Astrocyte (in vitro differentiated cells and primary cell): ENCODE measurements around the gene JOSD1. TPM values are rescaled to one million over a fixed set of nuclear protein-coding genes. Genes with fewer than 3 reads are reported as not detected.
A peak's percentile ranks its signal among the peaks of the same experiment; 100 is the strongest.

Source experiments
- DNase-seq: peaks from one replicate; pipeline ENCODE4 v3.0.0-alpha.2; 2010; ENCODE audit warnings: low read depth
- FAIRE-seq: peaks from 2 replicates; lab custom pipeline; 2011; peaks lifted over from hg19 to GRCh38; lab: Jason Lieb, UNC
- H2AFZ ChIP-seq: 2 replicates; pipeline ENCODE4 v1.6.0; 2012; ENCODE audit warnings: low read depth, low read length, inconsistent platforms
- H3K27ac ChIP-seq: 2 replicates; pipeline ENCODE4 v1.5.1; 2011; ENCODE audit warnings: low read depth, low read length, inconsistent platforms
- H3K27me3 ChIP-seq: 2 replicates; pipeline ENCODE4 v1.6.0; 2011; ENCODE audit warnings: low read length, inconsistent platforms; ENCODE audit not compliant: insufficient read depth
- H3K36me3 ChIP-seq: 2 replicates; pipeline ENCODE4 v1.5.1; 2011; ENCODE audit warnings: low read length, inconsistent platforms; ENCODE audit not compliant: insufficient read depth
- H3K4me1 ChIP-seq: 2 replicates; pipeline ENCODE4 v1.5.1; 2011; ENCODE audit warnings: low read length, inconsistent platforms; ENCODE audit not compliant: insufficient read depth
- H3K4me2 ChIP-seq: 2 replicates; pipeline ENCODE4 v1.6.0; 2012; ENCODE audit warnings: low read length, inconsistent platforms
- H3K4me3 ChIP-seq: 2 replicates; pipeline ENCODE4 v1.5.1; 2011; ENCODE audit warnings: low read depth, mild to moderate bottlenecking, low read length, inconsistent platforms; ENCODE audit not compliant: insufficient read depth
- H3K79me2 ChIP-seq: 2 replicates; pipeline ENCODE4 v1.6.0; 2012; ENCODE audit warnings: mild to moderate bottlenecking, low read length, inconsistent platforms; ENCODE audit not compliant: insufficient read depth
- H3K9ac ChIP-seq: 2 replicates; pipeline ENCODE4 v1.6.0; 2012; ENCODE audit warnings: mild to moderate bottlenecking, low read length, inconsistent platforms
- H3K9me3 ChIP-seq: 2 replicates; pipeline ENCODE4 v1.5.1; 2012; ENCODE audit warnings: low read depth, mild to moderate bottlenecking, low read length, inconsistent platforms; ENCODE audit not compliant: insufficient read depth
- H4K20me1 ChIP-seq: 2 replicates; pipeline ENCODE4 v1.6.0; 2012; ENCODE audit warnings: low read length, inconsistent platforms; ENCODE audit not compliant: insufficient read depth
- H3K27ac Mint-ChIP-seq: one replicate; pipeline ENCODE4 v1.8.0; 2021; ENCODE audit warnings: mild to moderate bottlenecking, mixed read lengths; ENCODE audit not compliant: unreplicated experiment
- H3K27me3 Mint-ChIP-seq: one replicate; pipeline ENCODE4 v1.8.0; 2021; ENCODE audit warnings: low read depth, mixed read lengths; ENCODE audit not compliant: unreplicated experiment
- H3K36me3 Mint-ChIP-seq: one replicate; pipeline ENCODE4 v1.8.0; 2021; ENCODE audit warnings: low read depth, mixed read lengths; ENCODE audit not compliant: unreplicated experiment
- H3K4me1 Mint-ChIP-seq: one replicate; pipeline ENCODE4 v1.8.0; 2021; ENCODE audit warnings: low read depth, mixed read lengths; ENCODE audit not compliant: unreplicated experiment
- H3K4me3 Mint-ChIP-seq: one replicate; pipeline ENCODE4 v1.8.0; 2021; ENCODE audit warnings: mild to moderate bottlenecking, moderate library complexity, mixed read lengths; ENCODE audit not compliant: unreplicated experiment
- H3K9me3 Mint-ChIP-seq: one replicate; pipeline ENCODE4 v1.8.0; 2021; ENCODE audit warnings: mild to moderate bottlenecking, mixed read lengths; ENCODE audit not compliant: unreplicated experiment
- CTCF ChIP-seq: IDR thresholded peaks from 2 replicates; pipeline ENCODE4 v1.5.1; 2011; ENCODE audit warnings: low read depth, mild to moderate bottlenecking, inconsistent platforms, low read length, moderate library complexity; ENCODE audit not compliant: insufficient read depth
- EZH2 ChIP-seq: IDR thresholded peaks from 2 replicates; pipeline ENCODE4 v1.6.1; 2012; ENCODE audit warnings: mild to moderate bottlenecking, low read length, inconsistent platforms; ENCODE audit not compliant: insufficient read depth
- total RNA-seq: library from RNA; stranded (reverse); gene quantifications from 2 replicates; pipeline ENCODE4 v1.2.1, GENCODE V29; 2021

JOSD1 gene
- total RNA-seq, 1 donor from 2014 or later: 45.6 TPM

DNA sequence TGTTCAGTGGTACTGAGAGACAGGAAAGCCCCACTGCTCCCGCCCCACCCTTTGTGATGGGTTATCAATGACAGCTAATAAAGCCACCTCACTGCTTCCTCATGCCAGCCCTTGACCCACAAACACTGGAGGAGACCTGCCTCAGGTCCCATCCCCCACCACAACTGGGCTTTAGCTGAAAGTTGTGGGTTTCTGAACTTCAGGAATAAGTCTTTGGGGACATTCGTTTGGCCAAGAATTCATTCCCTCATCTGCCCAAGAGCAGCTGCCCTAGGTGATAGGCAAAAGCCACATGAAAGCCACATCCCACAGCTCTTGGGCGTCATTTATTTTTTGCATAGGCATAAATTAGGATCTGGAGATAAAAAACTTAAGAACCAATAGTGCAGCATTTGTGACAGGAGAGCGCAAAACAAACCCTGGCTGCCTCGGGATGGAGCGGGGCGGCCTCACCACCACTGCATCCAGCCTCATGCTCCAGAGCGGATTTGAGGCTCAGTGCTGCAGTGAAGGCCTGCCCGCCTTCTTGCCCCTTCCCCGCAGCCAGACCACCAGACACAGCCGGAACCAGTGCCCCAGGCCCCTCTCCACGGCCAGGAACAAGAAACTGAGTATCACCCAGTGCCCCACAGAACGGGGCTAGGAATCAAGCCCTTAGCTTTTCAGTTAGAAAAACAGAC lies 33.8 kb upstream of the JOSD1 start:
- Mint-ChIP-seq H3K4me3 (peak overlapping the region; percentile 50), H3K36me3 (peaks cover 20% of the 10 kb centered on the region), H3K4me1 (peaks cover 7% of the 10 kb centered on the region), H3K27me3 (no peaks in the 10 kb centered on the region), H3K9me3 (no peaks in the 10 kb centered on the region), H3K27ac (no peak overlapping the region)
- DNase-seq (no peak), FAIRE-seq (no peak)
- Histone ChIP-seq H3K27me3 (no peaks in the 10 kb centered on the region), H3K9me3 (no peaks in the 10 kb centered on the region), H3K4me1 (peaks cover 3% of the 10 kb centered on the region), H3K9ac (no peak overlapping the region), H4K20me1 (peaks cover 38% of the 10 kb centered on the region), H3K4me3 (no peak overlapping the region), H3K4me2 (no peak overlapping the region), H2AFZ (no peak overlapping the region), H3K79me2 (no peaks in the 10 kb centered on the region), H3K27ac (no peak overlapping the region), H3K36me3 (peaks cover 25% of the 10 kb centered on the region)
- TF ChIP-seq EZH2 (no peak), CTCF (no peak)

GRCh38 chr22:38733724-38734381 lies 33.1 kb upstream of the JOSD1 start:
- Histone ChIP-seq H3K4me1 (peaks cover 3% of the 10 kb centered on the region), H3K79me2 (no peaks in the 10 kb centered on the region), H4K20me1 (peaks cover 38% of the 10 kb centered on the region), H2AFZ (no peak overlapping the region), H3K36me3 (peaks cover 23% of the 10 kb centered on the region), H3K27me3 (no peaks in the 10 kb centered on the region), H3K9me3 (no peaks in the 10 kb centered on the region), H3K4me2 (no peak overlapping the region), H3K9ac (no peak overlapping the region), H3K27ac (no peak overlapping the region), H3K4me3 (no peak overlapping the region)
- no peak for TF ChIP-seq CTCF
- TF ChIP-seq EZH2: no peak
- no peak overlapping the region for H3K27ac Mint-ChIP-seq
- FAIRE-seq (no peak), DNase-seq (no peak)
- no peaks in the 10 kb centered on the region for H3K9me3 Mint-ChIP-seq
- peaks cover 7% of the 10 kb centered on the region for H3K4me1 Mint-ChIP-seq
- H3K4me3 Mint-ChIP-seq: no peak overlapping the region
- no peaks in the 10 kb centered on the region for H3K27me3 Mint-ChIP-seq
- peaks cover 20% of the 10 kb centered on the region for H3K36me3 Mint-ChIP-seq

GRCh38 chr22:38733329-38733723 lies 32.6 kb upstream of the JOSD1 start:
- Histone ChIP-seq H2AFZ (no peak overlapping the region), H3K9ac (no peak overlapping the region), H3K4me1 (peaks cover 3% of the 10 kb centered on the region), H3K79me2 (no peaks in the 10 kb centered on the region), H3K4me3 (no peak overlapping the region), H3K27me3 (no peaks in the 10 kb centered on the region), H4K20me1 (peaks cover 38% of the 10 kb centered on the region), H3K4me2 (no peak overlapping the region), H3K9me3 (no peaks in the 10 kb centered on the region), H3K27ac (no peak overlapping the region), H3K36me3 (peaks cover 19% of the 10 kb centered on the region)
- H3K4me1 Mint-ChIP-seq: peaks cover 7% of the 10 kb centered on the region
- H3K27ac Mint-ChIP-seq: peak overlapping the region; percentile 18
- no peak for FAIRE-seq
- H3K4me3 Mint-ChIP-seq: no peak overlapping the region
- H3K9me3 Mint-ChIP-seq: no peaks in the 10 kb centered on the region
- no peak for DNase-seq
- TF ChIP-seq CTCF (peak; percentile 74), EZH2 (no peak)
- peaks cover 18% of the 10 kb centered on the region for H3K36me3 Mint-ChIP-seq
- no peaks in the 10 kb centered on the region for H3K27me3 Mint-ChIP-seq
